ENCODE measurements around the gene E2F2. TPM values are rescaled to one million over a fixed set of nuclear protein-coding genes. Genes with fewer than 3 reads are reported as not detected.

The E2F2 gene
- total RNA-seq, 1 donor from 2014 or later: 1.1 TPM

DNA sequence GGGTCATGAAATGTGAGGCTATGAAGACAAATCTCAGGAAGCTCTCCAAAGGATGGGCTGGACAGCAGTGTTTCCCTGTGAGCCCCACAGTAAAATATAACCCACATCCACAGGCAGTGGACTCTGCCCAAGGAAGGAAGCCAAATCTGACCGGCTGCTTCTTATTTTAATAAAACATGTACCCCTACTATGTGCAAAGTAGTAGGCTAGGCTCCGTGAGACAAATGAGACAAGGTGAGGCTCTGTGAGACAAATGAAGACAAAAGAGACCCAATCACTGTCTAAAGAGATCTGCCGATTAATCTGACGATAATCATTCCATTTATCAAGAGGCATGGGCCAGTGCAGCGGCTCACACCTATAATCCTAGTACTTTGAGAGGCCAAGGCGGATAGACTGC is 49.1 kb downstream of the E2F2 start:
- TF ChIP-seq CTCF (IDR thresholded peaks at IDR 0.05): no peak
- Histone ChIP-seq H3K9me3 (no peaks in the 10 kb centered on the region), H3K4me1 (peaks cover 40% of the 10 kb centered on the region), H3K4me3 (peak overlapping the region; percentile 82), H3K27ac (no peak overlapping the region), H3K36me3 (no peaks in the 10 kb centered on the region), H3K27me3 (ENCODE audit: low read depth) (no peaks in the 10 kb centered on the region)
- intact Hi-C loops (cut with DNase I): no loop called here
- DNase-seq (no peak), ATAC-seq (no peak)

DNA sequence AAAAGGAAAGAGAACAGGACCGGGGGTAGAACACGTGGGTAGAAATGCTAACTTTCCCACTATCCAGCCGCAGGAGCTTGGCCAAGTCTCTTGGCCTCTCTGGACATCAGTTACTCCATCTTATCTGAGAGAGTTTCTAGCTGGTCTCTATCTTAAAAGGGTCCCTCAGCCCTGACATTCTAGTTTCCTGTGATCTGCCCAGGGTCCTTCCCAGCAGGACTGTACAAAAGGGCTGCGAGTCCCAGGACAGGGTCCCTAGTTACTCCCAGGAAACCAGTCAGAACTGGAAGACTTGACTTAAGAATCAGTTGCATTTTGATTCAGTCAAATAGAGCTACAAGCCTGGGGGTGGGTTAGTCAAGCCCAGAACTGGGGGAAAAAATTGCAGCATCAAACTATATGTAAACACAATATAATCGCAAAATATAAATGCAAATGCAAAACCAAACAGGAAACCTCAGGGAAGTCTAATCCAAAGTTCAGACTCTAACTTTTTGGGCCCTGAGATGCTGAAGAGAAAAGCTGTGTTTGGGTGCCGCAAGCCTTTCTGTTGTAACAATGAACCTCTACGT is 49.9 kb downstream of the E2F2 start:
- H3K27ac ChIP-seq: no peak overlapping the region
- no peaks in the 10 kb centered on the region for H3K9me3 ChIP-seq
- no peak overlapping the region for H3K4me3 ChIP-seq
- DNase-seq: no peak
- H3K27me3 ChIP-seq (ENCODE audit: low read depth): no peaks in the 10 kb centered on the region
- intact Hi-C loops (cut with DNase I): no loop called here
- H3K36me3 ChIP-seq: no peaks in the 10 kb centered on the region
- no peak for ATAC-seq
- TF ChIP-seq CTCF (IDR thresholded peaks at IDR 0.05): no peak
- peaks cover 40% of the 10 kb centered on the region for H3K4me1 ChIP-seq

DNA sequence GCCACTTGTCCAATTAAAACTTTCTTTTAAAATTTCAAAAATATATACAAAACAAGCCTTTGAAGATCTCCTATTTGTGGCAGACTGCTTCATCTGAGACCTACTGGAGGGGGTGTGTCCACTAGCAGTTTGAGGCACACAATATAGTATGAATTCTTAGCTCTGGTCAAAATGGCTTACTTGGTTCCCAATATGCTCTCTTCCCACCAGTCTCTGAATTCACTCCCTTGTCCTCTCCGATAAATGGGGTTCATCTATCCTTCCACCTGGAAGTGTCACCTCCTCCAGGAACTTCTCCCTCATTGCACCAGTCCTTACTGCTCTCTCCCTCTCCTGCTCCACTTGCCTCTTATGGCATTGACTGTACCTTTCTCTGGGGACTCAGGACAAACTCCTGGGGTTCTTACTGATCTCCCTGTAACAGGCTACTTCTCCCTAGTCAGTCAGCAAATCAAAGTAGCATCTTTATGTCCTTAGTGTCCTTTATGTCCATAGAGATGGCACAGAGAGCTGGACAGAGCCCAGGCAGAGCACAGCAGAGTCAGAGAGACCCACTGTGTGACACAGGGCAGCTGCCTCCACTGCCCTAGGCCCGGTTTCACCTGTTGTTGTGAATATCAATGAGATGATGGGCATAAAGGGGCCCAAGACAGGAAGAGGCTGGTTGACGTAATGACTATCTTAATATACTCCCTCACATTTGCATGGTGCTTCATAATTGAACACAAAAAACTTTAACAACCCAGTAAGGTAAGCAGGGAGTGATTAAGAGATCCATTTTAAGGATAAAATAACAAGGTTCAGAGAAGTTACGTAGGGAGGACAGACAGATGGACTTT is 50.6 kb downstream of the E2F2 start:
- H3K27ac ChIP-seq: no peak overlapping the region
- intact Hi-C loops (cut with DNase I): no loop called here
- H3K27me3 ChIP-seq (ENCODE audit: low read depth): no peaks in the 10 kb centered on the region
- no peaks in the 10 kb centered on the region for H3K36me3 ChIP-seq
- ATAC-seq (no peak), DNase-seq (no peak)
- TF ChIP-seq CTCF (IDR thresholded peaks at IDR 0.05): no peak
- H3K4me3 ChIP-seq: no peak overlapping the region
- no peaks in the 10 kb centered on the region for H3K9me3 ChIP-seq
- H3K4me1 ChIP-seq: peaks cover 42% of the 10 kb centered on the region

GRCh38 chr1:23479666-23479941 is 51.4 kb downstream of the E2F2 start:
- ATAC-seq: no peak
- Histone ChIP-seq H3K36me3 (no peaks in the 10 kb centered on the region), H3K4me1 (peaks cover 50% of the 10 kb centered on the region), H3K27ac (peak overlapping the region; percentile 34), H3K27me3 (ENCODE audit: low read depth) (no peaks in the 10 kb centered on the region), H3K4me3 (no peak overlapping the region), H3K9me3 (no peaks in the 10 kb centered on the region)
- DNase-seq: no peak
- TF ChIP-seq CTCF (IDR thresholded peaks at IDR 0.05): no peak
- intact Hi-C loops (cut with DNase I): no loop called here

GRCh38 chr1:23478896-23479665 is 52.0 kb downstream of the E2F2 start:
- ATAC-seq: peak; percentile 73 to 78
- H3K4me3 ChIP-seq: no peak overlapping the region
- intact Hi-C loops (cut with DNase I): no loop called here
- peaks cover 51% of the 10 kb centered on the region for H3K4me1 ChIP-seq
- no peaks in the 10 kb centered on the region for H3K9me3 ChIP-seq
- peak overlapping the region; percentile 34 for H3K27ac ChIP-seq
- H3K36me3 ChIP-seq: no peaks in the 10 kb centered on the region
- peak; percentile 72 for DNase-seq
- no peak for TF ChIP-seq CTCF (IDR thresholded peaks at IDR 0.05)
- no peaks in the 10 kb centered on the region for H3K27me3 ChIP-seq (ENCODE audit: low read depth)
